WERI-Rb-1 (cell line): Measurements from ENCODE around the gene HERC4.
"Not testable (repeated sequence)": the region's sequence is repeated elsewhere in the genome, so short reads cannot be mapped to it uniquely, and the experiment has no call there.

ENCODE experiments used
- DNase-seq: peaks from one replicate; pipeline ENCODE4 v3.0.0-alpha.2; 2020
- H3K27ac ChIP-seq: fragments of 250-450 bp; sonication (Bioruptor Pico); 2 replicates; pipeline ENCODE4 v1.5.1; 2020; ENCODE audit warnings: mild to moderate bottlenecking, moderate library complexity
- H3K27me3 ChIP-seq: fragments of 250-450 bp; sonication (Bioruptor Pico); 2 replicates; pipeline ENCODE4 v1.5.1; 2021; ENCODE audit warnings: mild to moderate bottlenecking, low read depth, moderate library complexity; ENCODE audit not compliant: insufficient read depth, severe bottlenecking
- H3K36me3 ChIP-seq: fragments of 250-450 bp; sonication (Bioruptor Pico); 2 replicates; pipeline ENCODE4 v1.5.1; 2020; ENCODE audit warnings: mild to moderate bottlenecking, moderate library complexity
- H3K4me3 ChIP-seq: 2 replicates; pipeline ENCODE4 v1.5.1; 2011; ENCODE audit warnings: low read depth, mild to moderate bottlenecking, control low read depth, low read length
- H3K9me3 ChIP-seq: fragments of 250-450 bp; sonication (Bioruptor Pico); 2 replicates; pipeline ENCODE4 v1.5.1; 2021; ENCODE audit warnings: mild to moderate bottlenecking, moderate library complexity; ENCODE audit not compliant: severe bottlenecking
- TF ChIP-seq, protein P1 (sequence below): IDR thresholded peaks from 2 replicates; pipeline ENCODE4 v1.5.1; 2011; ENCODE audit warnings: low read depth, mild to moderate bottlenecking, control low read depth, inconsistent platforms, low read length

HERC4 gene

DNA sequence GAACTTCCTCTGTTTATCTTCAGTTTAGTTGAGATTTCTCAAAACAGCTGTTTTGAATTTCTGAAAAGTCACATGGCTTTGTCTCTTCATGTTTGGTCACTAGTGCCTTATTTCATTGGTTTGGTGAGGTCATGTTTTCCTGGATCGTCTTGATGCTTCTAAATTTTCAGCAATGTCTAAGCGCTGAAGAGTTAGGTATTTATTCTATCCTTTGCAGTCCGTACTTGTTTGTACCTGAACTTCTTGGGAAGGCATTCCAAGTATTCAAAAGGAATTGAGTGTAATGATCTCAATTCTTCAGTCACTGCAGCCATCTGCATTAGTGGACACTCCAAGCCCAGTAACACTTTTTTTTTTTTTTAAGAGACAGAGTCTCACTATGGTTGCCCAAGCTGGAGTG is 67.7 kb downstream of the HERC4 start:
- no peak for DNase-seq
- Histone ChIP-seq H3K36me3 (no peaks in the 10 kb centered on the region; the same call in 1 of the 2 replicates), H3K27ac (no peak overlapping the region), H3K27me3 (no peaks in the 10 kb centered on the region), H3K4me3 (no peak overlapping the region), H3K9me3 (no peaks in the 10 kb centered on the region)
- TF ChIP-seq, protein P1, sequence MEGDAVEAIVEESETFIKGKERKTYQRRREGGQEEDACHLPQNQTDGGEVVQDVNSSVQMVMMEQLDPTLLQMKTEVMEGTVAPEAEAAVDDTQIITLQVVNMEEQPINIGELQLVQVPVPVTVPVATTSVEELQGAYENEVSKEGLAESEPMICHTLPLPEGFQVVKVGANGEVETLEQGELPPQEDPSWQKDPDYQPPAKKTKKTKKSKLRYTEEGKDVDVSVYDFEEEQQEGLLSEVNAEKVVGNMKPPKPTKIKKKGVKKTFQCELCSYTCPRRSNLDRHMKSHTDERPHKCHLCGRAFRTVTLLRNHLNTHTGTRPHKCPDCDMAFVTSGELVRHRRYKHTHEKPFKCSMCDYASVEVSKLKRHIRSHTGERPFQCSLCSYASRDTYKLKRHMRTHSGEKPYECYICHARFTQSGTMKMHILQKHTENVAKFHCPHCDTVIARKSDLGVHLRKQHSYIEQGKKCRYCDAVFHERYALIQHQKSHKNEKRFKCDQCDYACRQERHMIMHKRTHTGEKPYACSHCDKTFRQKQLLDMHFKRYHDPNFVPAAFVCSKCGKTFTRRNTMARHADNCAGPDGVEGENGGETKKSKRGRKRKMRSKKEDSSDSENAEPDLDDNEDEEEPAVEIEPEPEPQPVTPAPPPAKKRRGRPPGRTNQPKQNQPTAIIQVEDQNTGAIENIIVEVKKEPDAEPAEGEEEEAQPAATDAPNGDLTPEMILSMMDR, result no peak

DNA sequence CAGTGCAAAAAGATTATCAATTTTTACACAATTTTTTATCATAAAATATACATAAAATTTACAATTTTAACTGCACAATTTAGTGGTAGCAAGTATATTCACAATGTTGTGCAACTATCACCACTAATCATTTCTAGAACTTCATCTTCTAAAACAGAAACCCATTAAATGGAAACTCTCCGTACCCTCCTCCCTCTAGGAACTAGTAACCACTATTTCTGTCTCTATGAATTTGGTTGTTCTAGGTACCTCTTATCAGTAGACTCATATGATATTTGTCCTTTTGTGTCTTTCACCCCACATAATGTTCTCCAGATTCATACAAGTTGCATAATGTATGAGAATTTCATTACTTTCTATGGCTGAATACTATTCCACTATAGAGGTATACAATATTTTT is 73.5 kb downstream of the HERC4 start:
- TF ChIP-seq, protein P1, result no peak
- Histone ChIP-seq H3K27ac (no peak overlapping the region), H3K9me3 (no peaks in the 10 kb centered on the region), H3K36me3 (no peaks in the 10 kb centered on the region; the same call in 1 of the 2 replicates), H3K27me3 (no peaks in the 10 kb centered on the region), H3K4me3 (no peak overlapping the region)
- no peak for DNase-seq

DNA sequence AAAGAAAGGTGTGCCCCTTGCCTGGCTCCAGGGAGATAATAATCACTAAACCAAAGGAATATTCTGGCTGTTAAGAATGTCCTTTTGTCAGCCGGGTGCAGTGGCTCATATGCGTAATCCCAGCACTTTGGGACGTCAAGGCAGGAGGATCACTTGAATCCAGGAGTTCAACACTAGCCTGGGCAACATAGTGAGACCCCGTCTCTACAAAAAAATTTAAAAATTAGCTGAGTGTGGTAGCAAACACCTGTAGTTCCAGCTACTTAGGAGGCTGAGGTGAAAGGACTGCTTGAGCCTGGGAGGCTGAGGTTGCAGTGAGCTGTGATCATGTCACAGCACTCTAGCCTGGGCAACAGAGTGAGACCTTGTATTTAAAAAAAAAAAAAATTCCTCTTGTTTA is 74.1 kb downstream of the HERC4 start:
- H3K27ac ChIP-seq, result no peak overlapping the region
- no peaks in the 10 kb centered on the region; the same call in 1 of the 2 replicates for H3K36me3 ChIP-seq
- TF ChIP-seq, protein P1, result no peak
- H3K9me3 ChIP-seq, result no peaks in the 10 kb centered on the region
- no peaks in the 10 kb centered on the region for H3K27me3 ChIP-seq
- no peak overlapping the region for H3K4me3 ChIP-seq
- DNase-seq, result no peak

DNA sequence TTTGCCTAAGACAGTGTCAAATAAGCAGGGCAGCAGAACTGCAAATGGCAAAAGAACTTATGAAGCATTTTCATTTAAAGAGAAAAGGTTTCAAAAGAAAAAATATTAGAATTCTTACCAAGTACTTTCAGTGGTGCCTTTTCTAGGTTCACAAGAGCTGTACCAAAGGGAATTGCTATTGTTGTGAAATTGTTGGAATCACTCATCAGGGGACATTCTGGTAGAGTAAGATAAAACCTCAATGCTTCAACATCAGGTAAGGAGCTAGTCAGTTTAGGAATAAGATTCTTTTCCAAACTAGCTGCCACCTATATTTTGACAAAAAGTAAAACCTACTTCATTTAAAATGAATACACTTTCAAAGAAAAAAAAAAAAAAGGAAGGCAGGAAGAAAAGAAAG is 85.0 kb downstream of the HERC4 start:
- Histone ChIP-seq H3K4me3 (no peak overlapping the region), H3K27ac (no peak overlapping the region), H3K9me3 (no peaks in the 10 kb centered on the region), H3K36me3 (peaks cover 3% of the 10 kb centered on the region; the same call in 1 of the 2 replicates), H3K27me3 (no peaks in the 10 kb centered on the region)
- TF ChIP-seq, protein P1, result no peak
- no peak for DNase-seq

DNA sequence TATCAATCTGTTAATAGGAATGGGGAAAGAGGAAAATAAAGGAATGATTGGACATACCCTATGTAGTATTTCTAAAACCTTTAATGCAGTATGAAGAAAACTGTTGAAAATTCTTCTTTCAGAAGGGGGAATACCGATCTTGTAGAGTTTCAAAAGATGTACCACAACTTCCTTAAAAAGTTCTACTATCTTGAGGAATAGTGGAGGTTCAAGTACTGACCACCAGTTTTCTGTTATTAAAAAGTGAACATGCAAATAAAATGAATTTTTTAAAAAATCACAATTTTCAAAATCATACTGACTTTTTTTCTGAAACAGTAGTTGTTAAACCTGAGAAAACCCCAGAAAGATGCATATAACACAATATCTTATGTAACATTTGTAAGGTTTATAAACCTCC is 86.5 kb downstream of the HERC4 start:
- H3K9me3 ChIP-seq, result no peaks in the 10 kb centered on the region
- H3K4me3 ChIP-seq, result no peak overlapping the region
- peaks cover 3% of the 10 kb centered on the region; the same call in 1 of the 2 replicates for H3K36me3 ChIP-seq
- no peak overlapping the region for H3K27ac ChIP-seq
- no peak for DNase-seq
- TF ChIP-seq, protein P1, result no peak
- no peaks in the 10 kb centered on the region for H3K27me3 ChIP-seq

DNA sequence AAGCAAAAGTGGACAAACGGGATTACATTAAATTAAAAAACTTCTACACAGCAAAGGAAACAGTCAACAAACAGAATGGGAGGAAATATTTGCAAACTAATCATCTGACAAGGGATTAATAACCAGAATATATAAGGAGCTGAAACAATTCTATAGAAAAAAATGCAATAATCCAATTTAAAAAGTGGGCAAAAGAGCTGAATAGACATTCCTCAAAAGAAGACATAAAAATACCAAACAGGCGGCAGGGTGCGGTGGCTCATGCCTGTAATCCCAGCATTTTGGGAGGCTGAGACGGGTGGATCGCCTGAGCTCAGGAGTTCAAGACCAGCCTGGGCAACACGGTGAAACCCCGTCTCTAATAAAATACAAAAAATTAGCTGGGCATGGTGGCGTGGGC is 92.5 kb downstream of the HERC4 start:
- not testable (repeated sequence) for H3K27me3 ChIP-seq, DNase-seq, H3K4me3 ChIP-seq, H3K36me3 ChIP-seq, H3K27ac ChIP-seq, H3K9me3 ChIP-seq
